Cardiac fibroblast (primary cell): ENCODE measurements around the gene PTPRN2.
"Not testable (repeated sequence)": the region's sequence is repeated elsewhere in the genome, so short reads cannot be mapped to it uniquely, and the experiment has no call there.

ENCODE experiments used
- DNase-seq, 2 donors: peaks; one replicate each; pipeline versions ENCODE4 v3.0.0 to v3.0.0-alpha.2; 2010; ENCODE audit warnings: low read depth in 2 of 2
- H3K4me3 ChIP-seq, 2 donors: replicated peaks in 1 of 2; 1 replicate in 1 of 2; 2 replicates in 1 of 2; pipeline ENCODE4 v1.5.1; 2011; ENCODE audit warnings: low read depth in 2 of 2, low read length in 2 of 2, mild to moderate bottlenecking in 2 of 2, moderate library complexity in 1 of 2
- CTCF ChIP-seq: IDR thresholded peaks from one replicate; pipeline ENCODE4 v1.5.1; 2011; ENCODE audit warnings: low read depth, mild to moderate bottlenecking, low read length, inconsistent platforms

Gene PTPRN2

GRCh38 chr7:157980774-157981173 lies 606.8 kb downstream of the PTPRN2 start:
- no peak for TF ChIP-seq CTCF
- H3K4me3 ChIP-seq = no peak overlapping the region
- DNase-seq = no peak

- not testable (repeated sequence) for H3K4me3 ChIP-seq, DNase-seq
Observed at GRCh38 chr7:157980341-157980731, 607.3 kb downstream of the PTPRN2 start.

GRCh38 chr7:157979636-157980340 lies 607.8 kb downstream of the PTPRN2 start:
- H3K4me3 ChIP-seq = no peak overlapping the region
- no peak for DNase-seq

GRCh38 chr7:157978766-157979165 lies 608.9 kb downstream of the PTPRN2 start:
- TF ChIP-seq CTCF = no peak
- H3K4me3 ChIP-seq = no peak overlapping the region

More at GRCh38 chr7:157979636-157980340, 607.8 kb downstream of the PTPRN2 start:
- no peak for TF ChIP-seq CTCF

GRCh38 chr7:157977717-157978496 lies 609.7 kb downstream of the PTPRN2 start:
- TF ChIP-seq CTCF = no peak
- no peak for DNase-seq
- H3K4me3 ChIP-seq = no peak overlapping the region

More at GRCh38 chr7:157978766-157979165, 608.9 kb downstream of the PTPRN2 start:
- DNase-seq = no peak

- TF ChIP-seq CTCF = no peak
- DNase-seq = no peak
- H3K4me3 ChIP-seq = no peak overlapping the region
Observed at GRCh38 chr7:157977306-157977705, 610.3 kb downstream of the PTPRN2 start.

- H3K4me3 ChIP-seq = no peak overlapping the region
- no peak for TF ChIP-seq CTCF
- DNase-seq = no peak
Observed at GRCh38 chr7:157976406-157976805, 611.2 kb downstream of the PTPRN2 start.
